HFF-Myc (cell line): Measurements from ENCODE around the gene GATC.
A peak's percentile ranks its signal among the peaks of the same experiment; 100 is the strongest.

Experiments
- DNase-seq: peaks from one replicate; pipeline ENCODE4 v3.0.0-alpha.2; 2011; ENCODE audit warnings: low read depth; ENCODE audit errors: extremely low read depth
- H3K4me3 ChIP-seq: replicated peaks from 2 replicates; pipeline ENCODE4 v1.5.1; 2011; ENCODE audit warnings: low read depth, mild to moderate bottlenecking, control low read depth, low read length
- TF ChIP-seq, protein P1 (sequence below): IDR thresholded peaks from 2 replicates; pipeline ENCODE4 v1.5.1; 2012; ENCODE audit warnings: mild to moderate bottlenecking, low read depth, low read length, control low read depth; ENCODE audit errors: missing control alignments

GATC gene

DNA sequence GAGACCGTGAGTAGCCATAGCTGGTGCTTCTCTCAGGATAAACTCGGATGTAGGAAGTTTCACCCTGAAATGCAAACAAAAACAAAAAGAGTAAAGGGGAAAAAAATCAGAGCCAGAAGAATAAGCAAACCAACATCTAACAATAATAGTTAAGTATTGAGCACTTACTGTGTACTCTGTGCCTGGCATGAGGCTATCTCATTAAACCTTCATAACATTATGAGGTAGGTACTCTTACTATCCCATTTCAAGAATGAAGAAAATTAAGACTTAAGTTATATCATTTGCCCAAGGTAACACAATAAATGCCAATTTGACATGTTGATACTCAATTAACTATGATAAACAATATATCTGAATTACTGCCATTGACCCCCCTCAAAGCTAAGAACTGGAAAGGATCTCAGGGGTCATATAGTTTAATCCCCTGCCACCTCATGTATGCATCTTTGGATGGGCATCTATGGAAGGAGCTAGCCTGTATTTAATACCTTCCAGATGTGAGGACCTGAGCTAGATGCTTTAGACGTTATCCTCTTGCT lies 15.9 kb downstream of the GATC start:
- no peak overlapping the region for H3K4me3 ChIP-seq
- no peak for DNase-seq
- TF ChIP-seq, protein P1, sequence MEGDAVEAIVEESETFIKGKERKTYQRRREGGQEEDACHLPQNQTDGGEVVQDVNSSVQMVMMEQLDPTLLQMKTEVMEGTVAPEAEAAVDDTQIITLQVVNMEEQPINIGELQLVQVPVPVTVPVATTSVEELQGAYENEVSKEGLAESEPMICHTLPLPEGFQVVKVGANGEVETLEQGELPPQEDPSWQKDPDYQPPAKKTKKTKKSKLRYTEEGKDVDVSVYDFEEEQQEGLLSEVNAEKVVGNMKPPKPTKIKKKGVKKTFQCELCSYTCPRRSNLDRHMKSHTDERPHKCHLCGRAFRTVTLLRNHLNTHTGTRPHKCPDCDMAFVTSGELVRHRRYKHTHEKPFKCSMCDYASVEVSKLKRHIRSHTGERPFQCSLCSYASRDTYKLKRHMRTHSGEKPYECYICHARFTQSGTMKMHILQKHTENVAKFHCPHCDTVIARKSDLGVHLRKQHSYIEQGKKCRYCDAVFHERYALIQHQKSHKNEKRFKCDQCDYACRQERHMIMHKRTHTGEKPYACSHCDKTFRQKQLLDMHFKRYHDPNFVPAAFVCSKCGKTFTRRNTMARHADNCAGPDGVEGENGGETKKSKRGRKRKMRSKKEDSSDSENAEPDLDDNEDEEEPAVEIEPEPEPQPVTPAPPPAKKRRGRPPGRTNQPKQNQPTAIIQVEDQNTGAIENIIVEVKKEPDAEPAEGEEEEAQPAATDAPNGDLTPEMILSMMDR: no peak

GRCh38 chr12:120463712-120464111 lies 17.5 kb downstream of the GATC start:
- H3K4me3 ChIP-seq: no peak overlapping the region
- TF ChIP-seq, protein P1: no peak
- DNase-seq: no peak

- no peak for DNase-seq
- no peak overlapping the region for H3K4me3 ChIP-seq
- TF ChIP-seq, protein P1: no peak
Measured at GRCh38 chr12:120465756-120466155, 19.5 kb downstream of the GATC start.

DNA sequence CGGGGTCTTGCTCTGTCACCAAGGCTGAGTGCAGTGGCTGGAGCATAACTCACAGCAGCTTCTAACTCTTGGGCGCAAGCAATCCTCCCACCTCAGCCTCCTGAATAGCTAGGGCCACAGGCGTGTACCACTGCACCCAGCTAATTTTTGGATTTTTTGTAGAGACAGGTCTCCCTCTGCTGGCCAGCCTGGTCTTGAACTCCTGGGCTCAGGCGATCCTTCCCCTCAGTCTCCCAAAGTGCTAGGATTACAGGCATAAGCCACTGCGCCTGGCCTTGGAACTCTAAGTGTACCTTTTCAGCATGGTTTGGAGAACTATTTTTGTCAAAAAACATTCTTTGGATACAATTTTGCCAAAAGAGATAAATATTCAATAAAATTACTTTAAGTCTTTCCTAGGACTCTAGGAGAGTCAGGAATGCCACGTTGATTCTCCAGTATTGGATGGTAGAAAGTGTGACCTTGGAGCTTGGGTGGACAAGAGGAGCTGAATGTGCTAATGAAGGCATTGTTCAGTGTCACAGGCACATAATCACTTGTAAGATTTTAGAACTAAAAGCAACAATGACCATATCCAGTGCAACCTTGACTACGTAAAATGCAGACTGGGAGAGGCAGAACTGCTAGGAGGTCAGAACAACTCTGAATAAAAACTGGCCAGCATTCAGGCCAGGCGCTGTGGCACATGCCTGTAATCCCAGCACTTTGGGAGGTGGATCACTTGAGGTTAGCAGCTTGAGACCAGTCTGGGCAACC lies 20.5 kb downstream of the GATC start:
- peak overlapping the region; percentile 6; the same call in 1 of the 2 replicates for H3K4me3 ChIP-seq
- TF ChIP-seq, protein P1: peak; percentile 70
- DNase-seq: no peak

DNA sequence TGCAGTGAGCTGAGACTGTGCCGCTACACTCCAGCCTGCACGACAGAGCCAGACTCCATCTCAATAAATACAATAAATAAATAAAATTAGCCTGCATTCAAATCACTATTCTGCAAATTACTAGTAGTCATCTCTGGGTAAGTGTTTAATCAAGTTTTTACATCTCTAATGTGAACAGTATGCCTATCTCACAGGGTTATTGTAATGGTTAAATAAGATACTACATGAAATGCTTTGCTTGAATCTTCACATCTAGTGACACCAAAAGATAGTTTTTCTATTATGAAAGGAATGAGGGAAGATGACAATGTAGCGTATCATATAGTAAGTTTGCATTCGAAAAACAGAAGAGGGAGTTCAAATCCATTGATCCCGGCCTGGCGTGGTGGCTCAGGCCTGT lies 21.2 kb downstream of the GATC start:
- DNase-seq: no peak
- peak overlapping the region; percentile 6 for H3K4me3 ChIP-seq

DNA sequence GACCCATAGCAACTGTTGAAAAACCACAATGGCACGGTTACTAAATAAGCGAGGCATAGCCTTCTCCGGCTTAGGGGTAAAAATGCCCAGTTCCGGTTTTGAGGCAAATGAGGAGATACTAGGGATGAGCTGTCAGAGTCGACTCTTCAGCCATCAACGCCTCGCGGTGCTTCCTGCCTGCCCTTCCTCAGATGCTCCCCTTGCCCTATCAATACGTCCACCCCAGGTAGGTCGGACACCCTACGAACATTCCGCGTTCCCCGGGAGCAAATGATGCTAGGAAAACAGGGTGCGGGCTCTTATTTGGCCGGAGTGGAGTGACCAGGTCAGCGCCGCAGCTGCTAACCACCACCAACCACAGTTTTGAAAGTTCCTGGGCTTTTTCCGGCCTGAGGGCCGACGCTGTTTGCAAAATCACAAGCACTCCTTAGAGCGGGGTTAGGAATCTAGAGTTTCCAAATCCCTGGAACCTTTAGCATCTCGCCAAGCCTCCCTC lies 22.1 kb downstream of the GATC start:
- TF ChIP-seq, protein P1: no peak
- no peak for DNase-seq
- H3K4me3 ChIP-seq: peak overlapping the region; percentile 79

More for the DNA sequence above, 21.2 kb downstream of the GATC start:
- TF ChIP-seq, protein P1: no peak
